Small intestine (tissue), 7 donors: Measurements from ENCODE around the gene EGF. TPM values are rescaled to one million over a fixed set of nuclear protein-coding genes. Genes with fewer than 3 reads are reported as not detected.
"Not testable (repeated sequence)": the region's sequence is repeated elsewhere in the genome, so short reads cannot be mapped to it uniquely, and the experiment has no call there.

ENCODE experiments used
- DNase-seq, 2 donors: peaks; one replicate each; pipeline versions ENCODE4 v3.0.0 to v3.0.0-alpha.2; 2013
- FAIRE-seq: peaks from 2 replicates; lab custom pipeline; 2012; peaks lifted over from hg19 to GRCh38; lab: Jason Lieb, UNC
- H3K27ac ChIP-seq, 3 donors: one replicate each; pipeline ENCODE4 v1.5.1; 2013; ENCODE audit warnings: low read length in 2 of 3, mild to moderate bottlenecking in 2 of 3, control low read depth in 1 of 3, inconsistent platforms in 1 of 3, low read depth in 1 of 3, moderate library complexity in 1 of 3
- H3K27me3 ChIP-seq, 3 donors: one replicate each; pipeline ENCODE4 v1.6.1; 2013; ENCODE audit warnings: low read length in 3 of 3, inconsistent platforms in 1 of 3; ENCODE audit not compliant: control insufficient read depth in 3 of 3, insufficient read depth in 3 of 3
- H3K36me3 ChIP-seq, 3 donors: one replicate each; pipeline ENCODE4 v1.6.1; 2013; ENCODE audit warnings: low read length in 3 of 3, inconsistent platforms in 1 of 3, low read depth in 1 of 3, mild to moderate bottlenecking in 1 of 3, moderate library complexity in 1 of 3; ENCODE audit not compliant: control insufficient read depth in 3 of 3, insufficient read depth in 2 of 3
- H3K4me1 ChIP-seq, 3 donors: one replicate each; pipeline ENCODE4 v1.6.1; 2013; ENCODE audit warnings: low read length in 2 of 3, inconsistent platforms in 1 of 3, low read depth in 1 of 3, mild to moderate bottlenecking in 1 of 3, moderate library complexity in 1 of 3; ENCODE audit not compliant: control insufficient read depth in 3 of 3, insufficient read depth in 2 of 3
- H3K4me3 ChIP-seq, 3 donors: one replicate each; pipeline ENCODE4 v1.5.1; 2013; ENCODE audit warnings: low read length in 3 of 3, control low read depth in 1 of 3, inconsistent platforms in 1 of 3, low read depth in 1 of 3, mild to moderate bottlenecking in 1 of 3, moderate library complexity in 1 of 3
- H3K9me3 ChIP-seq, 2 donors: one replicate each; pipeline ENCODE4 v1.6.1; 2013; ENCODE audit warnings: low read depth in 1 of 2, low read length in 1 of 2; ENCODE audit not compliant: control insufficient read depth in 2 of 2, insufficient read depth in 1 of 2
- WGBS, 3 donors: extraction: QIAGEN DNeasy Blood & Tissue Kit; methylation state at CpG; one replicate each; pipeline ENCODE4 v1.1.7; 2013; 5-methylcytosine and 5-hydroxymethylcytosine counted together
- polyA plus RNA-seq, 4 donors: library from polyadenylated mRNA; stranded (reverse) in 3 of 4; unstranded in 1 of 4; fragments of 200-250 nt in 3 of 4; fragments of 120-200 nt in 1 of 4; gene quantifications; one replicate each; pipeline versions ENCODE4 v1.2.1 to v1.2.3, GENCODE V29; 2013
- donor health status: healthy with polysubstance abuse.
- donor health status: control.
- donor health status: control.
- donor health status: Bipolar disorder and iron deficiency.
- donor health status: healthy.

Gene EGF
- polyA plus RNA-seq, 4 donors: 0.48 to 42.2 TPM; not detected in 2

DNA sequence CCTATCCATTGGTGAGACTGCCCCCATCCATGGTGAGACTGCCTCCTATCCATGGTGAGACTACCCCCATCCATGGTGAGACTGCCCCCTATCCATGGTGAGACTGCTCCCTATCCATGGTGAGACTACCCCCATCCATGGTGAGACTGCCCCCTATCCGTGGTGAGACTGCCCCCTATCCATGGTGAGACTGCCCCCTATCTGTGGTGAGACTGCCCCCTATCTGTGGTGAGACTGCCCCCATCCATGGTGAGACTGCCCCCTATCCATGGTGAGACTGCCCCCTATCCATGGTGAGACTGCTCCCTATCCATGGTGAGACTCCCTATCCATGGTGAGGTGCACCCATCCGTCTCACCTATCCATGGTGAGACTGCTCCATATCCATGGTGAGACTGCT, 37.1 kb upstream of the EGF start:
- 84 to 88% (median 88%) methylated on average over 2 of the region's 2 CpGs for WGBS, 3 donors
- DNase-seq, H3K36me3 ChIP-seq, H3K4me3 ChIP-seq, FAIRE-seq, H3K9me3 ChIP-seq, H3K27me3 ChIP-seq, H3K27ac ChIP-seq, H3K4me1 ChIP-seq: not testable (repeated sequence)

DNA sequence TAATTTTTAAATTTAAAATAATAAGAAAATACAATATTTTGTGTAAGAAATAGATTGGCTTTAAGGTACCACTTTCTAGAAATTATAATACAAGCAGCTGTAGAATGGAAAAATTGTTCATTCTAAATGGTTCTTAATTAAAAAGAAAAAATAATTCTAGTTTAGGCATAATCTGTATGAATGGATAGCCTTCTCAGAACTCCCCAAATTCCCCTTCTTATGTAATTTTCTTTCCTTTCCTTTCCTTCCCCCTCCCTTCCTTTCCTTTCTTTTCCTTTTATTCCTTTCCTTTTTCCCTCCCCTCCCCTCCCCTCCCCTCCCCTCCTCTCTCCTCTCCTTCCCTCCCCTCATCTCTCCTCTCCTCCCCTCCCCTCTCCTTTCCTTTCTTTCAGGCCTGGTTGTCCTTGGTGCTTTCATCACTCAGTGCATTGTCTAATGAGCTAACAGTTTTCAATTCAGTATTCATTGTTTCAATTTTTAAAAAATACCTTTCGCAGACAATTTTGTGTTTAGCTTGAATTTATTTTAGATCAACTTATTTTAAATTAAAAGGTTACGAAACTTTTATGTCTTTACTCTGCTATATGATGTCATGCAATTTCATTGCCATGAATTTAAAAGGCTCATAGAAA, 35.9 kb upstream of the EGF start:
- no peak for DNase-seq
- Histone ChIP-seq H3K27ac (no peak overlapping the region), H3K36me3 (no peaks in the 10 kb centered on the region), H3K27me3 (no peaks in the 10 kb centered on the region), H3K4me3 (no peak overlapping the region), H3K9me3 (no peaks in the 10 kb centered on the region), H3K4me1 (no peaks in the 10 kb centered on the region)
- 94 to 95% (median 95%) methylated on average over 2 of the region's 2 CpGs for whole genome bisulfite sequencing, 3 donors
- no peak for FAIRE-seq

DNA sequence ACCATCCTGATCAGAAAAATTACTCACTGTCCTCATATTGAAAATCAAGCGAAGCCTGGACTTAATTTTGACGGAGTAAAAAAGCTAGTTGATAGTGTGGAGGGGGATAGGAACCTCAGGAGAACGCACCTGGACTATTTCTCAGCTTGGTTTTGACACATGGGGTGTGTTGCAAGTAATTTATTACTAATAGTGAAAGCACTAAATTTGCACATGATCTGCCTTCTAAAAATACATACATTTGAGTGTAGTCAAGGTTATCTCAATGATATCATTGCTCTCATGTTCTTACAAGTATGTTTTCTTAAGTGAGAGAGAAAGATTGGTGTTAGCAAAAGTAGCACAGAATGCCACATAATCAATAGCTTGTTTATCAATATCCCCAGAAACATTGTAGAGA, 35.3 kb upstream of the EGF start:
- Histone ChIP-seq H3K4me3 (no peak overlapping the region), H3K27me3 (no peaks in the 10 kb centered on the region), H3K9me3 (no peaks in the 10 kb centered on the region), H3K4me1 (no peaks in the 10 kb centered on the region), H3K36me3 (no peaks in the 10 kb centered on the region), H3K27ac (no peak overlapping the region)
- WGBS, 3 donors: 50 to 70% (median 67%) methylated on average over 3 of the region's 3 CpGs
- DNase-seq: no peak
- FAIRE-seq: no peak

DNA sequence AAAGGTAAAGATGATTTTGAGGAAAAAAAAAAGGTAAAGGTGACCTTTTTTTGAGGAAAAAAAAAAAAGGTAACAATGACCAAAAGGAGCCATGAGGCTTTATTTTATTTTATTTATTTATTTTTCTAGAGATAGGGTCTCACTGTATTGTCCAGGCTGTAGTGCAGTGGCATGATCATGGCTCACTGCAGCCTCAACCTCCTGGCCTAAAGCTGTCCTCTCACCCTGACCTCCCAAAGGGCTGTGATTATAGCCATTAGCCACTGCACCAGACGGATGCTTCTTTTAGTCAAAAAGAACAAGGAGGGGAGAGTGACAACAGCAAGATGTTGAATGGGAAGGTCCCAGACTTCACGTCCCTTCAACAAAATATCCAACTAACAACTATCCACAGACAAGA, 34.3 kb upstream of the EGF start:
- FAIRE-seq: no peak
- no peak overlapping the region for H3K27ac ChIP-seq
- no peaks in the 10 kb centered on the region for H3K9me3 ChIP-seq
- H3K27me3 ChIP-seq: no peaks in the 10 kb centered on the region
- no peaks in the 10 kb centered on the region for H3K4me1 ChIP-seq
- WGBS, 3 donors: 81 to 88% (median 86%) methylated on average over 2 of the region's 2 CpGs
- no peaks in the 10 kb centered on the region for H3K36me3 ChIP-seq
- H3K4me3 ChIP-seq: no peak overlapping the region
- no peak for DNase-seq

DNA sequence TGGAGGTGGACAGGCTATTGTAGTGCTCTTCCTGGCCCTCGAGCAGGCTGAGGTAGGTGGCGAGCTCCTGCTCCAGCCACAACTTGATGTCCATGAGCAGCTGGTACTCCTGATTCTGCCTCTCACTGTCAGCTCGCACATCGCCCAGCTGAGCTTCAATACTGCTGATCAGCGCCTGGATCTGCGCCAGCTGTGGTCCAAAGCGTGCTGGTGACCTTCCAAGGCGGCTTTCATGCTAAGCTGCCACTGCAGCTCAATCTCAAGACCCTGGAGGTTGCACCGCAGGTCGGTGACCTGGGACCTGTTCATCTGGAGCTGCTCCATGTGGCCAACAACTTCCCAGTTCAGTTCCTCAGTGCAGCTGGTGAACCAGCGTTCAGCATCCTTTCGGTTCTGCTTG, 33.6 kb upstream of the EGF start:
- H3K36me3 ChIP-seq: no peaks in the 10 kb centered on the region
- no peaks in the 10 kb centered on the region for H3K9me3 ChIP-seq
- H3K4me1 ChIP-seq: no peaks in the 10 kb centered on the region
- H3K27me3 ChIP-seq: no peaks in the 10 kb centered on the region
- DNase-seq: no peak
- no peak for FAIRE-seq
- no peak overlapping the region for H3K4me3 ChIP-seq
- no peak overlapping the region for H3K27ac ChIP-seq
- 80 to 82% (median 81%) methylated on average over 12 of the region's 12 CpGs for WGBS, 3 donors

DNA sequence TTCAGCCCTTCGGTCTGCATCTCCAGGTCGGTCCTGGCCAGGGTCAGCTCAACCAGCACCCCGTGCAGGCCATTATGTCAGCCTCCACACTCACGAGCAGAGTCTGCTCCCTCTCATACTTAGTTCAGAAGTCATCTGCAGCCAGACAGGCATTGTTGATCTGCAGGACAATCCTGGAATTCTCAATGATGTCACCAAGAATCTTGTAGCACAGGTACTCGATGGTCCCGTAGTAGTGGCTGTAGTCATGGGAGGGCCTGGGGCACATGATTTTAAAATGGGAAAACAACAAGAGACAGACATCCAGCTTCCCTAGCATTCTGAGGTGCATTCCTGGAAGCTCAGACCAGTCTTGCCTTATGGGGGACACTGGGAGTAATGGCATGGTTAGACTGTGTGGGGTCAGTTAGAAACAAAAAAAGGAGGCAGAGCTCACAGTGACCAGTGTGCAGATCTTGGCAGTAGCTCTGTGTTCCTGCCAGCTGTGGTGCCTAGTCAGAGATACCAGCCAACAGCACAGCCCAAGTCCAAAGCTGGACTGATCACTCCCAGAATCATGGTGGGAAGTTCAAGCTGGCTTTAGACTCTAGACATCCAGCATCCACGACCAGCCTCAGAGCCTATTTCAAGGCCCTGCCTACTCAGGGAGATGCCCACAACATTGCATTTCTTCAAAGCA, 32.9 kb upstream of the EGF start:
- H3K36me3 ChIP-seq: no peaks in the 10 kb centered on the region
- H3K27me3 ChIP-seq: no peaks in the 10 kb centered on the region
- H3K4me3 ChIP-seq: no peak overlapping the region
- H3K4me1 ChIP-seq: no peaks in the 10 kb centered on the region
- FAIRE-seq (no peak), DNase-seq (no peak)
- 88 to 93% (median 90%) methylated on average over 7 of the region's 7 CpGs for WGBS, 3 donors
- no peaks in the 10 kb centered on the region for H3K9me3 ChIP-seq
- no peak overlapping the region for H3K27ac ChIP-seq

DNA sequence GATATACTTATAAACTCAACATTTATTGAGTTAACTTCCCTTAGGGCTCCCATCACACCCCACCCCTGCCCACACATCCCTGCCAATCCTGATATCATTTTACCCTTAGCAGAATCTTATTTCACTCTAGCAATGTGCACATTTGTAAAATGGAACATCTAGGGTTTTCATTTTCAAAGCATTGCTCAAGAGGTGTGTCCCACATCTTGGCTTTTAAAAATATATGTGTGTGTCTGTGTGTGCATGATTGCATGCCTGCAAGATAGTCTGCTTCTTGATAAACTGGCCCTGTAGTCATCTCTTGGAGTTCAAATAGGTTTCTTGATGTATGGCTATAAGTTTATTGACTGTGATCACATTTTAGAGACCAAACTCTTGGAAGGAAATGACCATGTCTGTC, 26.4 kb upstream of the EGF start:
- no peaks in the 10 kb centered on the region for H3K9me3 ChIP-seq
- H3K36me3 ChIP-seq: no peaks in the 10 kb centered on the region
- no peak for FAIRE-seq
- no peak overlapping the region for H3K4me3 ChIP-seq
- H3K27ac ChIP-seq: no peak overlapping the region
- DNase-seq: no peak
- H3K27me3 ChIP-seq: no peaks in the 10 kb centered on the region
- H3K4me1 ChIP-seq: no peaks in the 10 kb centered on the region

DNA sequence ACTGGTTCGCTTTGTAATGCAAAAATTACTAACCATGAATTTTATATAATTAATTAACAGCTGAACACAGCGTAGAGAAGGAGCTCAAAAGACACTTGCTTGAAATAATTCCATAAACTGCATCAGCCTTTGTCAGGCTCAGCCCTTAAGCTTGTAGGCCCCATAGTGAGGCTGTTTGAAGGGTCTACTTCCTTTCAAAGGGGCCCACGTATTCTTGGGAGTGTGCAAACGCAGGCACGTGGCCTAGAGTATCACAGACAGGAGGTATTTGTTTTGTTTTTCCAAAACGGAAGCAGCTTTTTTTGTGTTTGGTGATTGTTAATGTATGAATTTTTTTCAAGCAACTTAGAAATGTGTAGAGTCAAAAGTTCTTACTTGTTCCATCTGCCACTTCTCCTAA, 25.6 kb upstream of the EGF start:
- no peaks in the 10 kb centered on the region for H3K4me1 ChIP-seq
- no peak overlapping the region for H3K27ac ChIP-seq
- FAIRE-seq (no peak), DNase-seq (no peak)
- H3K36me3 ChIP-seq: no peaks in the 10 kb centered on the region
- WGBS, 3 donors: 50 to 73% (median 60%) methylated on average over 6 of the region's 6 CpGs
- no peaks in the 10 kb centered on the region for H3K27me3 ChIP-seq
- H3K9me3 ChIP-seq: no peaks in the 10 kb centered on the region
- no peak overlapping the region for H3K4me3 ChIP-seq

DNA sequence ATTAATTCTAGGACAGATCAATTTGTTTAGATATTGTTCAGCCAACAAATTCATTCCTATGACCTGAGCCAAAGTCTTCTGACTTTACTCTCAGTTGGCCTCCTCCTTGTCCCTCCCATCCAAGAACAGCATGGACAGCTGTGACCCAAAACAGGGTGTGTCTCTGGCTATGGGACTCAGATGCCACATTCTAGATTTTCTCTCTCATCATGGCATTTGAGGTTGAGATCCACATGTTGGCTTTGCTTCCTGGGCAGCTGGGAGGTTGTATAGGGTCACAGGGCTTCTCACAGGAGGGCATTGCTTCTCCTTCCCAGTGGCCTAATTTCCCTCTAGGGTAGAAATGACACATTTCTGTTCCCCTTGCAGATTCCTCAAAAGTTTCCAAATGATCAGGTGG, 22.6 kb upstream of the EGF start:
- DNase-seq (no peak), FAIRE-seq (no peak)
- Histone ChIP-seq H3K4me1 (no peaks in the 10 kb centered on the region), H3K27ac (no peak overlapping the region), H3K4me3 (no peak overlapping the region), H3K36me3 (no peaks in the 10 kb centered on the region), H3K27me3 (no peaks in the 10 kb centered on the region), H3K9me3 (no peaks in the 10 kb centered on the region)
